ENCODE results near the gene GPR12. TPM values are rescaled to one million over a fixed set of nuclear protein-coding genes. Genes with fewer than 3 reads are reported as not detected.

GPR12 gene, protein sequence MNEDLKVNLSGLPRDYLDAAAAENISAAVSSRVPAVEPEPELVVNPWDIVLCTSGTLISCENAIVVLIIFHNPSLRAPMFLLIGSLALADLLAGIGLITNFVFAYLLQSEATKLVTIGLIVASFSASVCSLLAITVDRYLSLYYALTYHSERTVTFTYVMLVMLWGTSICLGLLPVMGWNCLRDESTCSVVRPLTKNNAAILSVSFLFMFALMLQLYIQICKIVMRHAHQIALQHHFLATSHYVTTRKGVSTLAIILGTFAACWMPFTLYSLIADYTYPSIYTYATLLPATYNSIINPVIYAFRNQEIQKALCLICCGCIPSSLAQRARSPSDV
- polyA plus RNA-seq (2013, experiment 1 of 2; ENCODE audit: insufficient read length), result not detected
- not detected for polyA plus RNA-seq (2013, experiment 2 of 2; ENCODE audit: insufficient read length)

DNA sequence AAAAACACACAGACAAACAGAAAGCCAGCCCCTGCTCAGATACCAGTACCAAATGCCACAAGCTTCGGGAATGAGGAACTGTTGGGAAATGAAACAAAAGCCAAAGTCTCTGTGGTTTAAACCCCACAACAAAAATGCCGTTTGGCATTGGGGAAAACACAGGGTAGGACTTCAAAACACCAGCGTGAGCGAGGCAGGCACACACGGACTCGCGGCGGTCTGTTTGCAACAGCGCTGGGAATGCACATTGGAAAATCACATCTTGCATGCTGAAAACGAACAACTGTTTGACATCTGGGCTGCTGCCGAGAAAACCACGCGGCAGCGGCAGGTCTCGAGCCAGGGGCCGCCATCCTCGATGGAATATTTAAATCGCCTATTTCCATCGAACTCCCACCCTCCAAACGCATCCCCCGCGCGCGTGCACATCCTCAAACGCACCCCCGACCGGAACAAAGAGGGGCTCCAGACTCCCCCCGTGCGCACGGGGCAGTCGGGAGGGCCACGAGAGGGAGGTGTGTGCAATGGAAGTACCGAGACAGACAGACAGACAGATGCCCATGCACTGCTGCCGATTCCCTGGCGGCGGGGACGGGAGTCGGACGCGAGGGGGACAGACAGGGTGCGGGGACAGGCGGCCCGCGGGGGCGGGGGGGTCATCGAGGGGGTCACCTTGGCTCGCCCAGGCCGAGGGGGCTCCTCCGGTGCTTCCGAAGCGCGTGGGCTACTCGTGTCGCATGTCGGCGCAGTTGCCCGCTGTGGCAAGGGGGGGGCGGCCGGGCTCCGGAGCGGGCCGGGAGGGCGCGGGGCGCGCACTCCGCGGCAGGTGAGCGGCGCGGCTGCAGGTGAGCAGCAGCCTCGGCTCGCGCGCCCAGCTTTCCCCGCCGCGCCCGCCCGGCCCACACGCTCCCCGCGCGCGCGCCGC, at the start of gene GPR12:
Gene GPR12 (minus strand): TSS at position 880 of the 925 bp plus-strand sequence. CDS start 959 bp downstream, outside the sequence.
- DNase-seq, result no peak

GRCh38 chr13:26810095-26810494, 49.5 kb upstream of the GPR12 start:
- no peak for DNase-seq

DNA sequence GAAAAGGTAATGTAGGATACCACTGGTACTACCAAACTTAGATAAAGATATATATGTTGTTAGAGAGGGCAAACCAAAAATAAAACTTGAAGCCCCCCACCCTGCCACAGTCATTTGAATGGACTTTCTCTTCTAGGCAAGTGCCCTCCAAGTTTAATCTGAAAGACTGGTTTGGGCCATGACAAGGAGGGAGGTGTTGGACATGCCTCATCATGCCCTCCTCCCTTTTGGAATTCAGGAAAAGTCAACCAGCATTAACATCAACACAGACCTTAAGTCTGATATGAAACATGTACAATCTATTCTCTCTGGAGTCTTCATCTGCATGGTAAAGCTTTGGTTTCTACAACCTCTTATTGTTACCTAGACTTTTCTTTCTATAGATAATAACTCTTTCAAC, 46.3 kb upstream of the GPR12 start:
- no peak for DNase-seq

DNA sequence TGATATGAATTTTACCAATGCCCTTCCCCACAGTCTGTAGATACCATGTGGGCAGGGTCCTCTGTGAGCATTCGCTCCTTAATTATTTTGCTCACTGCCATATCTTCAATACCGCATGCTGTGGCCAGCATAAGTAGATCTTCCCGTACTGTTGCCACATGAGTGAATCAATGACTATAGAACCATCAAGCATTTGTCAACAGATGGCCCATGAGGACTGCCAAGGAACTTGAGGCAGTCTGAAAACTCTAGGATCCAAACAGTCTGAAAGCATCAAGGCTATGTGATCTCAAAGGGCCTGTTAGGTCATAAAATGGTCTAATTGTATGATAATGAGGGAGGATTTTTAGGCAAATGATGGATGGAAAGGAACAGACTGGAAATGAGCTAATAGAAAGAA, 27.4 kb upstream of the GPR12 start:
- DNase-seq, result no peak

- no peak for DNase-seq
These were observed 26.2 kb upstream of the GPR12 start for GRCh38 chr13:26786651-26787295.

DNA sequence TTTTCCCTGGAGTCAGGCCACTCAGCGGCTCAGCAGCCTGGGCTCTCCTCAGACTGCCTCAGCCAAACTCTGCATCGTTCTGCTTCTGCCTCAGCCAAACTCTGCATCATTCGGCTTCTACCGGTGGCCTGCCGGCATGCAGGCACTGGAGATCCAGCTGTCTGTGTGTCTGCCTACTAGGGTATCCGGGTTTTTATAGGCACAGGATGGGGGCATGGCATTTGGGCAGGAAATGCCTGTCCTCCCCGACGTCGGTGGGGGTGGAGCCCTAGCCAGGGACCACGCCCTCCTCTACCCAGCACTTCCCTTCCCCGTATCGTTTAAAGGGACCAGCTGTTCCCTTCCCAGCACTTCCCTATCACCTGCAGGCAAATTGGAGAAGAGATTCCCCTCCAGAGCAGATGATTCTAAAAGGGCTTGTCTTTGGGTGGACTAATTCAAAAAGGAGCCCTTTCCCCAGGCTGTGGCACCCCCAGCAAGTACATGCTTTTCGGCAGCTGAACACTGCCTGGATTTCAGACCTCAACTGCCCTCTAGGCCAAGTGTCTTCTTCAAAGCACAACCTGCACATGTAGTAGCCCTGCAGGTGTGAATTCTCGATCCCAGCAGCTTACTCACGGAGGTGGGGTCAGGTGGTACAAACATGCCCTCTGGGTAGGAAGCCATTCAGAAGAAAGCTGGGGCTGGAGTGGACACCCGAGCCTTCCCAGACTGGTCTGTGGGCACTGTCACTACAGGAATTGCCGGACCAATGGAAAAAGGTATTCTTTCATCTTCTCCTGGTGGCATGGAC, 25.4 kb upstream of the GPR12 start:
- no peak for DNase-seq

- no peak for DNase-seq
These were observed 24.4 kb upstream of the GPR12 start for GRCh38 chr13:26784704-26785639.

- no peak for DNase-seq
These were observed 19.8 kb upstream of the GPR12 start for GRCh38 chr13:26780411-26780810.

DNA sequence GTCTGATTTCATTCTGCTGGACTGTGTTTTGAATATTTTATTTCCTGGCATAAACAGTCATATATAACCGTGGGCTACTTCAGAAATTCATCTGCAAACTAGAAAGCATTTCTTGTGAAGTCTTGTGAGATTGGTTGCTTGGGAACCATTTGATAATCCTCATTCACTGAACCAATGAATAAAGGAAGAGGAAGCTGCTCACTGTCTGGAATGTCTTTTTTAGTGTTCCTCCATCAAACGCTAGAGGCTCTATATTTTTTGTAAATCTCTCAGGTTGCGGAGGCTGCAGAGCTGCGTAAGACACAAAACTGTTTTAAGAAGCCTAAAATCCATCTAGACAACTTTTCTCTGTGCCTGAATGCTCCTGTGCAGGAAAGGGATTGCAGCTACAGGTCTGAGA, 18.7 kb upstream of the GPR12 start:
- no peak for DNase-seq

DNA sequence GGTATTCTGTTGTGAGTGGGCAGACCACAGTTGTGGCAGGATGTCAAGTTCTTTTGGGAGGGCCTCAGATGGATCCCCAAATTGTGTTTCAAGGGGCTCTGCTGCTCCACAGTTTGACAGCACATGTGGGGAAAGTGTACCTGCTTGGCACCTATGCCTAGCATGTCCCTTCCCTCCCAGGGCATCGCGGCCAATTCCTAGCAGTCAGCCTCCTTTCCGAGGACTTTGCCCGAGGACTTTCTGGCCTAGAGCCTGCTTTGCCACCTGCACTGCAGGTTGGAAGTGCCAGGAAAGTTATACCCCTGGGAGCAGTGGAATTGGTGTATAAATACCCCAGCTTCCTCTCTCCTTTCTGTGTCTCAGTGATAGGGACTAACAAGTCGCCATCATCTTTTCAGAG, 11.9 kb upstream of the GPR12 start:
- DNase-seq, result no peak

DNA sequence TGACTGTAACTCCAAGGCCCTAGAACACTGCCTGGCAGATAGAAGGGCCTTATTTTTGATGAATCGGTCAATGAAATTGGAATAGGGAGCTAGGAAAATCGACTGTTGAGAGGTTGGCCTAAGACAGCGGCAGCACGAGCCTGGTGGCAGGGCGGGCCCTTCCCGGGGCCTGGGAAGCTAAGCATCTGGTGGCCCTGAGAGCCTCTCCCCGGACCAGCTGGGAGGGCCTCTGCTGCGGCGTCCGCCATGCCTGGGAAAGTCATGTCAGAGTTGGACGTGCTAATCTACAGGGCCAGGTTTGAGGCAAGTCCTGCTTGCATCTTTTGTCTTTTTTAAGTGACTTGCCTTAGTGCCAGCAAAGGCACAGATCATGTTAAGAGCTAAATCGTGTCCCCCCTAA, 11.2 kb upstream of the GPR12 start:
- DNase-seq, result no peak

GRCh38 chr13:26762745-26763345, 2.3 kb upstream of the GPR12 start:
- DNase-seq, result no peak

- no peak for DNase-seq
These were observed 421 bp upstream of the GPR12 start for GRCh38 chr13:26760832-26761582.

GRCh38 chr13:26759249-26759906, 1.2 kb downstream of the GPR12 start:
- DNase-seq, result no peak

DNA sequence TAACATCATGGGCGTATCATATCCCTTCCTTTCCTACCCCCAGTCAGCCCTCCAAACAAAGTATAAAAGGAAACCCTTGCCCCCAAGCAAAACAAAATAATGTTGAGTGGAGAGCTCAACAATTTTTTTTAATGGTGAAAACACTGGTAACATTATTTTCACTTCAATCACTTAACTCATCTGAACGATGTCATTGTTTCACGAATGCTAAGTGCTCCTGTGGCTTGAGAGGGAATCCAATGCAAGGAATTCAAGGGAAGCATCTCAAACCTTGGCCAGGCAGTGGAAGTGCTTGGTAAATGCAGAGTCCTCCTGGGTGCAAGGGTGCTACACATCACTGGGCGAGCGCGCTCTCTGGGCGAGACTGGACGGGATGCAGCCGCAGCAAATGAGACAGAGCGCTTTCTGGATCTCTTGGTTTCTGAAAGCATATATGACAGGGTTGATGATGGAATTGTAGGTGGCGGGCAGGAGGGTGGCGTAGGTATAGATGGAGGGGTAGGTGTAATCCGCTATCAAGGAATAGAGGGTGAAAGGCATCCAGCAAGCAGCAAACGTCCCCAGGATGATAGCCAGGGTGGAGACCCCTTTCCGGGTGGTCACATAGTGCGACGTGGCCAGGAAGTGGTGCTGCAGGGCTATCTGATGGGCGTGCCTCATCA, 2.0 kb downstream of the GPR12 start:
- no peak for DNase-seq

DNA sequence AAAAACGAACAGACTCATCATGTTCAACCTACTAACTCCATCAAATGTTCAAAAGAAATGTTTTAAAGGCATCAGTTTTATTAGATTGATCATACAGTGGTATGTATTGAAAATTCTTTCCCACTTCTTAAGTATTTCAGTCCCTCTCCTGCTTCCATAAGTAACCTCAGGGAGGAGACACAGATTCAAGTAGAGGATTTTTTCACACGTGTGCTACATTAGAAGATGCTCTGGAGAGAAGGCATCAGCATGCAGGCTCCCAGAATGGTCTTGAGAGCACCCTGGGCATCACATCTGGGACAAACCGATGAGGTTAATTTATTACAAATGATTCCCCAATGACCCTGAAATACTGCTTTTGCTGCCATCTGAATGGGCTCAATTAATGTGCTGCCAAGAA, 3.6 kb downstream of the GPR12 start:
- DNase-seq, result no peak

GRCh38 chr13:26752671-26753070, 7.9 kb downstream of the GPR12 start:
- DNase-seq, result no peak

GRCh38 chr13:26749905-26750304, 10.7 kb downstream of the GPR12 start:
- no peak for DNase-seq

DNA sequence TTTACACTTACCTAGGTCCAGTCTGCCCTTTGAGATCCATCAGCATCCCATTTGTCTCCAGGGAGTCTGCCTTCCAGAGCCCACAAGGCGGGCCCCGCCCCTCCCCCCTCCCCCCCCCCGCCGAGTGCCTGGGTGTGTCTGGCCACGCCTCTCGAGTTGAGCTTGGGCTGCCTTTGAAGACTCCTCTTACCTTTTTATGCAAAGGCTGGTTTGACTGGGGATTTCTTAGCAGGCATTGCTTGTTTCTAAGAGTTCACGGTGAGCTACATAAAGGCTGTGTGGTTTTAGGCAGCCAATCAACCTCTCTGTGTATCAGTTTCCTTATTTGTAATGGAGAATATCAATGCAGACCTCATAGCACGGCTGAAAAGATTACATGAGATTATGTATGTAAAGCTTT, 11.3 kb downstream of the GPR12 start:
- no peak for DNase-seq

Measured in fibroblast of skin of abdomen (primary cell).